Adipose tissue (tissue), 3 donors: ENCODE data around the gene PRDM16. TPM values are rescaled to one million over a fixed set of nuclear protein-coding genes. Genes with fewer than 3 reads are reported as not detected.

Experiments
- H3K27ac ChIP-seq: one replicate; pipeline ENCODE4 v1.5.1; 2013; ENCODE audit warnings: low read depth, low read length
- WGBS, 3 donors: extraction: QIAGEN DNeasy Blood & Tissue Kit; methylation state at CpG; one replicate each; pipeline ENCODE4 v1.1.7; 2013; 5-methylcytosine and 5-hydroxymethylcytosine counted together
- polyA plus RNA-seq, 3 donors: library from polyadenylated mRNA; stranded (reverse); fragments of 200-250 nt; gene quantifications; one replicate each; pipeline ENCODE4 v1.2.3, GENCODE V29; 2013
- donor health status: healthy with polysubstance abuse.
- donor health status: Bipolar disorder and iron deficiency.
- donor health status: healthy.

The PRDM16 gene
- polyA plus RNA-seq, 3 donors, result 1.6 to 3.6 (median 1.6) TPM

- WGBS, 3 donors, result 54 to 89% (median 88%) methylated on average over 47 of the region's 47 CpGs
Measured at GRCh38 chr1:3125546-3126368, 56.8 kb downstream of the PRDM16 start.

DNA sequence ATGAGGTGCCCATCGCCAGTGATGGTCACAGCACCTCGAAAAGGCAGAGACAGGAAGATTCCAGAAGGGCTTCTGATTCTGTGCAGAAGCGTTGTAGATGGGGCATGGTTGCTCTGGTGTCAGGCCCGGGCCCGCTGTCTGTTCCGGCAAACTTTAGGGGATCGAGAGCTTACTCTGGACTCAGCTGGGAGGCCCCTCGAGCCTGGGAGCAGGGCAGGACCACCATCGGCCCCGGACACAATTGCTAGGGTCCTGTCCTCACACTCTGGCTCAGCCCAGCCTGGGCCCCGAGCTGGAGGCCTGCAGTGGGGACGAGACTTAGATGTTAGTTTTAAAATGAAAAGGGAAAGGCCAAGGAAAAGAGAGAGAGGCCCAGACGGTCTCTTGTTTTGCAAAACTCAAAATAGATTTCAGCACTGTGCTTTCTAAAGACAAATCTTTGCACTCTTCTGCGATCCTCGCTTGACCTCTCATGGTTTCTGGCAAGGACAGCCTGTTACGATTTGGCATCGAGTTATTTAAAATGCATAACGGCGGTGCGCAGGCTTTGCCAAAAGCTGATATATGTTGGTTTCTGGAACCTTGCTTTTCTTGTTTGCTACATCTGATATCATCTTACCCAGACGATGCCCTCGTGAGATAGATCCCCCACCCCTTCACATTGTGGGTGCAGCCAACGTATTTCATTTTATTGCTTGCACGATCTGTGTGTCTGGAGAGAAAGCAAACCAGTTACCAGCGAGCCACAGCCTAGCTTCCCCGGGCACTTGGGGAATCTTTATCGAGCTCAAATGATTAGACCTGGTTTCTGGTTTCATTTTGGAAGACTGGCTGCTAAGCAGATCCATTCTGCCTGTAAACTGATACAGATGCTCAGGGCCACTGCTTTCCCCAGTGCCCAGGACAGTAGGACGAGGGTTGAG, 58.0 kb downstream of the PRDM16 start:
- 41 to 64% (median 55%) methylated on average over 28 of the region's 28 CpGs for WGBS, 3 donors

More at GRCh38 chr1:3125546-3126368, 56.8 kb downstream of the PRDM16 start:
- H3K27ac ChIP-seq, result no peak overlapping the region

DNA sequence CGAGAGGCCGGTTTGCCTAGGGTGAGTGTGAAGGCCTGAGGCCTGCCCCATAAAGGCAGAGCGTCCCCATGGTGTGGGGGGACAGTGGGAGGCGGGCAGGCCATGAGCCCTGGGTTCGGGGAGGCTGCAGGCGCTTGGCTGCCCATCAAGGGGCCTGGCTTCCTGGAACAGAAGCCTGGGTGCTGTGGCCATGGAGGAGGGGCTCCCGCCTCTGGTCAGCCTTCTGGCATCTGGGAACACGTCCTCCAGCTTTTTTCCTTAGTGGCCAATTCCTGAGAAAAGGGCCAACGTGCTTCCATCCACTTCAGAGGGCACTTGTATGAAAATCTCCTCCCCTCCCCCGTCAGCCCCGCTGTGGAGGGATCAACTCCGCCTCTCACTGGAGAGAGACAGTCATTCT, 58.7 kb downstream of the PRDM16 start:
- 69 to 85% (median 81%) methylated on average over 12 of the region's 12 CpGs for WGBS, 3 donors
- no peak overlapping the region for H3K27ac ChIP-seq

More for the DNA sequence above, 58.0 kb downstream of the PRDM16 start:
- no peak overlapping the region for H3K27ac ChIP-seq

GRCh38 chr1:3128431-3129132, 59.6 kb downstream of the PRDM16 start:
- WGBS, 3 donors, result 79 to 88% (median 86%) methylated on average over 26 of the region's 26 CpGs
- H3K27ac ChIP-seq, result no peak overlapping the region

- WGBS, 3 donors, result 85 to 95% (median 88%) methylated on average over 7 to 8 of the region's 8 CpGs
- no peak overlapping the region for H3K27ac ChIP-seq
Measured at GRCh38 chr1:3129133-3129490, 60.1 kb downstream of the PRDM16 start.

DNA sequence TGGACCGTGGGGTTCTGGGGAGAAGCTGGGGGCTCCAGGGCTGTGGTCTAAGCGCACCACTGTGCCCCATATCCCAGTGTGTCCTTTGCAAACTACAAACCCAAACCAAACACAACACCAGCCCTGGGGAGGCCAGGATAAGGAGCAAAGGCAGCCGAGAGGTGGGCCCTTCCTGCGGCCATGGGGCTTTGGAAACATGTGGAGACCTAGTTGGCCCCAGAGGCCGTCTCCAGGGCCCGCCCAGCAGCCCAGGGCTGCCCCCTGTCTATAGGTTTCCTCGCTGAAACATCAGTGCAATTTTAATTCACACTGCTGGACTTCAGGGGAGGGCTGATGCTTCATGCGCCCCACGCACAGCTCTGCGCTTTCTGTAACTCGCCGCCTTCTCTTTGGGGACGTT, 61.3 kb downstream of the PRDM16 start:
- WGBS, 3 donors, result 85 to 91% (median 87%) methylated on average over 13 of the region's 13 CpGs
- H3K27ac ChIP-seq, result no peak overlapping the region

DNA sequence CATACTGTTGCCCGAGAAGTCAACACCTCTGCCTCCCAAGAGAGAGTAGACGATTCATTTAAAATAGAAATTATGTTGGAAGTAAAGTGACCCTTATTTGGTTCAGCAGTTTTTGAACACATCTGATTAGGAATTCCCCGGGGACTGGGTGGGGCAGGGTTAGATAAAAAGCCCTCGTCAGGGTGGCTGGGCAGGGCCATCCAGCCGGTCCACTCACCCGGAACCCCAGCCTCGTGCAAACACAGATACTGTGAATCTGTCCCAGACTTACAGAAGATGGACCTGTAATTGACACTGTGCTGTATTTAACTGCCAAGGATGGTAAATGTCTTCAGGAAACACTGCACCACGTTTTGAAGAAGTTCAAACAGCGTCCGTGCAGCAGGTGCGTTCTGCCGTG, 63.7 kb downstream of the PRDM16 start:
- no peak overlapping the region for H3K27ac ChIP-seq

DNA sequence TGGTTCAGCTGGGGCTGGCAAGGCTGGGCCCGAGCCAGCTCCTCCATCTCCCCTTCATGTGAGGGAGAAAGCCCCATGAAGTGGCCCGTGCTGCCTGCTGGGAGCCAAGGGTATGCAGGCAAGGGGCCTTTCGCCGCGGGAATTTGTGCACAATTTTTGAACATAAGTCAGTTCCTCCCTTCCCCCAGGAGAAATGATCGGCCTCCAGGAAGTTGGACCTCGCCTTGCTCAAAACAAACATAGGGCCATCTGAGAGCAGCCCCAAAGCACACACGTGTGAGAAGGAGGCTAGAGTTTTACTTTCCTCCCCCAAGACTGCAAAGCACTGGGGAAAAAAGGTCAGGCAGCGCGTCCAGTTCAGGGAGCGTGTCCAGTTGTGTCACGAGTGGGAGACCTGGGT, 64.7 kb downstream of the PRDM16 start:
- WGBS, 3 donors, result 25 to 53% (median 50%) methylated on average over 12 of the region's 12 CpGs
- no peak overlapping the region for H3K27ac ChIP-seq

More for the DNA sequence above, 63.7 kb downstream of the PRDM16 start:
- WGBS, 3 donors, result 53 to 61% (median 57%) methylated on average over 12 of the region's 12 CpGs

DNA sequence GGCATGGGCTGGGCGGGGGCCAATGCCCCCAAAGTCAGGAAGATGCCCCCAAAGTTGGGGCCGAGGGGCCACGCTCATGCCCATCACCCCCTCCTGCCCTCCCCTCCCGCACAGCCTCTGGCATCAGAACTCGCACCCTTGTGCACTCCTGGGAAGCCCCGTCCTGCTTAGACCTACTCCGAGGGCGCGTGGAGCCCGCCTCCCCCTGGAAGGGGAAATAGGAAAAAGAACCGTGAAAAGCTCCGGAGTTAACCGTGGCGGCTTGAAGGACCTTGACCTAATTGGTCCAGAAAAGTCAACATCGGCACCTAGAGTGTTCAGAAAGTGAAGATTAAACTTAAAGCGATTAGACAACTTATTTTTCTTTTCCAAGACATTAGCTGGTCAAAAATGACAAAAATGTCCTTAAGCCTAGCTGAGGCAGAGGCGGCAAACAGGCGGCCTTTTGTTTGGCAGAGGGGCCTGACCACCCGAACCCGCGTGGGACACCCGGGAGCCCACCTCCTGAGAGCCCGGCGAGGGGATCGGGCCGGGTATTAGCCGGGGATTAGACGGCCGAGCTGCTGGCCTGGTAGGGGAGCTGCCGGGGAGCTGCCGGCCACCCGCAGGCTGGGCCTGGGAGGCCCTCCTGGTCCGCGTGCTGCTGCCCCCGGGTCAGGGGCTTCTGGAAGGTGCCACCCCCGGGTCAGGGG, 65.5 kb downstream of the PRDM16 start:
- WGBS, 3 donors, result 30 to 89% (median 84%) methylated on average over 36 of the region's 36 CpGs
- no peak overlapping the region for H3K27ac ChIP-seq

DNA sequence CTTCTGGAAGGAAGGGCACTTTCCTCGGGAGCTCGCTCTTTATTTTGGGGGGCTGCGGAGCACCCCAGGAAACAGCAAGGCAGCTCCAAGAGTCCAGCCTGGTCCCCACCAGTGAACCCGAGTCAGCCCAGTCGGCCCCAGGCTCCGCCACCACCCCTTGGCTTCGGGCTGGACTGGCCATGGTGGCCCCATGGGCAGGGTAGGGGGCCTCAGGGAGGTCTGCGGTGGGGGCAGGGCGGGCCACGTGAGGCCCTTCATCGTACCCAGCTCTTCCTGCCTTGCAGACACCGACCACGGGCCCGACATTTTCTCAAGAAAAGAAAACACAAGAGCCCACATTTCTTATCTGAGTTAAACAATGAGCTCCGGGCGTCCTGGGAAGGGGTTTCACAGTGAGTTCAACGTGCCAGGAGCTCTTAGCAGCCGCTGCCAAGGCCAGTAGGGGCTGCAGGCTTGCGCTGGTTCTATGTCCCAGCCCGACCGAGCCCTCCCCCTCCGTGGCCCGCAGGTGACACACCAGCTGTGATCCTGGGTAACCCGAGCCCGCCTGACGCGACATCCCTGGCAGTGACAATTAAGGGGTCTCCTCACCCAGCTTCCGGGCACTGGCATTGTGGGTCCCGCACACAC, 66.2 kb downstream of the PRDM16 start:
- 35 to 66% (median 57%) methylated on average over 27 to 29 of the region's 29 CpGs for WGBS, 3 donors
- H3K27ac ChIP-seq, result no peak overlapping the region

GRCh38 chr1:3135744-3136455, 66.9 kb downstream of the PRDM16 start:
- 75 to 88% (median 81%) methylated on average over 35 of the region's 35 CpGs for WGBS, 3 donors
- no peak overlapping the region for H3K27ac ChIP-seq

GRCh38 chr1:3136532-3136931, 67.5 kb downstream of the PRDM16 start:
- no peak overlapping the region for H3K27ac ChIP-seq
- WGBS, 3 donors, result 55 to 78% (median 75%) methylated on average over 5 of the region's 5 CpGs

DNA sequence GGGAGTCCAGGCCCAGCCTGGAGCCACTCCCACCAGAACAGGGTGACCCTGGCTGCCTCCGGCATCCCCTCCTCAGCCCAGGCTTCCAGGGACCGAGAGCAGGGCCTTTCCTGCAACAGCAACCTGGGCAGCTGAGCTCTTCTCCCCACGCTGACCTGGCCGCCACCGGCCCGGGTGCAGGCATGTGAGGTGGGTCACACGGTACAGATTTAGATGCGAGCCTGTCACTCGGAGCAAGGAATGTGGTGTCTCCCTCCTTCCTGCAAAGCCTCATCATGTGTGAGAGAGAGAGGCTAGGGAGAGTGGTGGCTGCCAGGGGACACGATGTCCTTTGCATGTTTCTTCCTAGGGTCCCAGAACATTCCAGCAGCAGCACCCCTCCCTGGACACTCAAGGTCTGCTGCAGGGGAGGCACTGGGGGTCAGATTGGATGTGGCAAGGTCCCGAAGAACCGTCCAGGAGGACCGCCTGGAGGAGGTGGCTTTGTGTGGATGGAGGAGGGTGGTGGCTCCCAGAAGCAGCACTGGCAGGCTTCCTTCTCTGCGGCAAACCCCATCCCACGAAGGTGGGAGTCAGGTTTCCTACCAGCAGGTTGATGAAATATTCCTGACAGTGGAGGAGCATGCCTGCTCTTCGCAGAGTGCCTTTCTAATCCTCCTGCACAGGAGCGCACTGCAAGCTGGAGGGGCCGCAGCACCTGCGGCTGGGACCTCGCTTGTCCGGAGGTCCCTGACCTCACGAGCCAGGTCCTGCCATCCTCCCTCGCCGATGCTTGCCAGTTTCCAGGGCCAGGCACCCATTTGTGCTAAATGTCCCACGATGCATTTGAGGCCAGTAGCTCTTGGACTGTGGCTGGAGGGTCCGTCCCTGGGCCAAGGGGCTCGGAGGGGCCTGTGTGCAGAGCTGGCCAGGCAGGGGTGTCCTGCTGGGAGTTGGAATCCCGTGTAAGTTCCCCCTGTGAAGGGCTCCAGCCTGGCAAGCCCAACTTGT, 68.4 kb downstream of the PRDM16 start:
- WGBS, 3 donors, result 76 to 86% (median 78%) methylated on average over 28 of the region's 28 CpGs
- H3K27ac ChIP-seq, result no peak overlapping the region

DNA sequence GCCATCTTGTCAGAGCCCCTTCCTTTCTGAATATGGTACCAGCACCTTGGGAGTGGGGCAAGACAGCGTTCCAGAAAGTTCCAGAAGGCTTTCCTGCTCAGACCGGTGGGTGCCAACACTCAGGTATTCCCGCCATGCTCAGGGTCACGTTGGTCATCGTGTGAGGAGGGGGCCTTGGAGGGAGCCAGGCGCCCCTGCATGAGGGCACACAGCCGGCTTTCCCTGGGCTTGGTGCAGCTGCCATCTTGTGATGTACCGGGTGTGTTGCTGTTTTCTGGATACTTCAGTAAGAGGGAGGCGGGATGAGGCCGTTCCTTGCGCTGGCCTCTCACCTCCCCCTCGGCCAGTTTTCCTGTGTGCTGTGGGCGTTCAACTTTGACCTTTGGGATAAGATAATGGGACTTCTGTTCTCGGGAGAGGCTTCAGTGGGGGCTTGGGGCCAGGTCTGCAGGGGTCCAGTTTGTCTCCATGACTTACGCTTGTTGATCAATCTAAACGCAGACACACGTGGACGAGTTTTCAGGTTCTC, 69.7 kb downstream of the PRDM16 start:
- WGBS, 3 donors, result 69 to 83% (median 74%) methylated on average over 18 of the region's 18 CpGs
- no peak overlapping the region for H3K27ac ChIP-seq

DNA sequence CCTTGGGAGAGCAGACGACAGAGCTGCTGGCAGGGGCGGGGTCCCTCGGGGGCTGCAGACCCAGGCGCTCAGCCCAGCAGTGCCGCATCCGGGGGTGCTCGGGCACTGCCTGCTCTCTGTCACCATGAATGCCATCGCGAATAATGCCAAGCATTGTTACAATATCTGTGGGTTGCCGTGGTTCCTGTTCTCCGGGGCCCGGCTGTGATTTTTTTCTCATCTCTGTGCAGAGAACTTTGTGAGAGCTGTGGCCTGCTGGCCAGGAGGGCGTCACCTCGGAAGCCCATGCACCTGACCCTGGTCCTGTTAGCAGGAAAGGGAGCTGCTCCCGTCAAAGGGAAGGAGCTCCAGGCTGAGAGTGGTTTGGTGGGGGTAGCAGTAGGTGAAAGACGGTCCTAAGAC, 70.4 kb downstream of the PRDM16 start:
- WGBS, 3 donors, result 44 to 61% (median 59%) methylated on average over 15 to 16 of the region's 16 CpGs
- no peak overlapping the region for H3K27ac ChIP-seq

DNA sequence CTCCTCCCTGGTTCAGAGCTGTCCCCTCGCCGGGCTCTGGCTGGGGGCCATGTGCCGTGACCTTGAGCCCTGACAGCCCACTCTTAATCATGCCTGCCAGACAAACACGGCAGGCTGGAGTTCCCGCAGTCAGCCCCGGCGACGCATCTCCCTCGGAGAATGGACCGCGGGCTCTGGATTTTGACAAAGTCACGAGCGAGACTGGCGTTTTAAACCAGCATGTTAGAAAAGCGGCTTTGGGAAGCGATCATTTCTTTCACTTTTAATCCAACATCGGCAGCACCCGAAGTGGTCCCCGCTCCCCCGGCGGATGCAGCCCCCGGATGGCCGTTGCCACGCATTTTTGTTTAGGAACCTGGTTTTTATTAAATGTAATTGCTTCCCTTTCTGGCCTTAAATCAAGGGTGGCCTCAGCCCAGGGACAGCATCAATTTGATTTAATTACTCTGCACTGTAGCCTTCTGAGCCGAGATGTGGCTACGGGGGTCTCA, 70.9 kb downstream of the PRDM16 start:
- WGBS, 3 donors, result 30 to 53% (median 37%) methylated on average over 26 of the region's 26 CpGs

More for the DNA sequence above, 70.9 kb downstream of the PRDM16 start:
- H3K27ac ChIP-seq, result no peak overlapping the region
